HCT116 (cell line): ENCODE results near the gene PDLIM5. TPM values are rescaled to one million over a fixed set of nuclear protein-coding genes. Genes with fewer than 3 reads are reported as not detected.

Experiments
- ATAC-seq: fragments of 200-7000 bp; cut with Tn5 transposase; 2 replicates; pipeline ENCODE4 v1.9.1; 2020; ENCODE audit warnings: mild to moderate bottlenecking, moderate library complexity
- BruUV-seq: library from RNA; stranded (reverse); fragments of 400-500 nt; replicated peaks from 2 replicates; lab custom pipeline; 2021; lab: Mats Ljungman, UMichigan
- CTCF ChIA-PET: fragments of 300-600 bp; sonication (Branson Sonifier 250); formaldehyde crosslinking; loops from one replicate; lab custom pipeline; 2021; ENCODE audit warnings: antibody characterized with exemption; lab: Charles Lee
- POLR2A ChIA-PET: fragments of 300-600, 350-600 bp; sonication (Branson Sonifier 250); formaldehyde crosslinking; loops from one replicate; lab custom pipeline; 2021; ENCODE audit warnings: antibody characterized with exemption; lab: Charles Lee
- RAD21 ChIA-PET, 2 experiments: fragments of 300-600 bp; sonication (Branson Sonifier 250); formaldehyde crosslinking; loops; one replicate each; lab custom pipeline; 2023; ENCODE audit warnings: low total read pairs in 2 of 2; ENCODE audit not compliant: uncharacterized antibody in 2 of 2, unreplicated experiment in 2 of 2, low non-redundant PET in 1 of 2; lab: Charles Lee
- DNase-seq: peaks from one replicate; pipeline ENCODE4 v3.0.0-alpha.2; 2010; ENCODE audit warnings: low read depth, low spot score
- H2AFZ ChIP-seq: fragments of 200-600 bp; shearing (Covaris generic), sonication (generic); 2 replicates; pipeline ENCODE4 v1.6.1; 2017; ENCODE audit warnings: low read depth, mixed run types, mixed read lengths, antibody characterized with exemption, low read length; ENCODE audit not compliant: poor library complexity, severe bottlenecking
- H3K27ac ChIP-seq: 2 replicates; pipeline ENCODE4 v1.5.1; 2012; ENCODE audit warnings: low read depth, low read length
- H3K27me3 ChIP-seq: fragments of 200-600 bp; sonication (generic); 2 replicates; pipeline ENCODE4 v1.6.1; 2016; ENCODE audit warnings: mixed run types, low read length, mixed read lengths; ENCODE audit not compliant: insufficient read depth
- H3K36me3 ChIP-seq, 2 experiments: fragments of 200-500 bp in 1 of 2; fragments of 200-600 bp in 1 of 2; sonication (Bioruptor generic) in 1 of 2; sonication (generic) in 1 of 2; 2 replicates each; pipeline versions ENCODE4 v1.5.1 to v1.6.1; 2014 to 2016; ENCODE audit warnings: low read length in 2 of 2, inconsistent platforms in 1 of 2, mixed read lengths in 1 of 2, mixed run types in 1 of 2; ENCODE audit not compliant: insufficient read depth in 2 of 2, control insufficient read depth in 1 of 2
- H3K4me1 ChIP-seq, 2 experiments: fragments of 200-600 bp in 1 of 2; sonication (generic) in 1 of 2; 2 replicates each; pipeline versions ENCODE4 v1.5.1 to v1.6.1; 2012 to 2017; ENCODE audit warnings: low read length in 2 of 2, inconsistent platforms in 1 of 2, mild to moderate bottlenecking in 1 of 2, mixed read lengths in 1 of 2, mixed run types in 1 of 2, moderate library complexity in 1 of 2; ENCODE audit not compliant: insufficient read depth in 2 of 2, control insufficient read depth in 1 of 2
- H3K4me2 ChIP-seq: fragments of 200-600 bp; sonication (generic); 2 replicates; pipeline ENCODE4 v1.6.1; 2017; ENCODE audit warnings: mixed run types, low read length, mixed read lengths
- H3K4me3 ChIP-seq, 2 experiments: fragments of 200-600 bp in 1 of 2; sonication (generic) in 1 of 2; replicated peaks in 1 of 2; 2 replicates each; pipeline ENCODE4 v1.5.1; 2011 to 2016; ENCODE audit warnings: low read length in 2 of 2, control low read depth in 1 of 2, low read depth in 1 of 2, mild to moderate bottlenecking in 1 of 2, mixed read lengths in 1 of 2, mixed run types in 1 of 2
- H3K79me2 ChIP-seq: fragments of 200-600 bp; sonication (generic); 2 replicates; pipeline ENCODE4 v1.6.1; 2017; ENCODE audit warnings: mild to moderate bottlenecking, mixed run types, low read length, moderate library complexity, mixed read lengths; ENCODE audit not compliant: insufficient read depth
- H3K9ac ChIP-seq: fragments of 200-600 bp; sonication (generic); 2 replicates; pipeline ENCODE4 v1.6.1; 2016; ENCODE audit warnings: low read length, mixed read lengths
- H3K9me2 ChIP-seq: fragments of 200-600 bp; sonication (generic), shearing (Covaris generic); 2 replicates; pipeline ENCODE4 v1.6.1; 2017; ENCODE audit warnings: mixed run types, mild to moderate bottlenecking, moderate library complexity; ENCODE audit not compliant: insufficient read depth
- H3K9me3 ChIP-seq, 2 experiments: fragments of 200-500 bp in 1 of 2; fragments of 200-600 bp in 1 of 2; sonication (Bioruptor generic) in 1 of 2; sonication (generic) in 1 of 2; 2 replicates each; pipeline ENCODE4 v1.6.1; 2014 to 2017; ENCODE audit warnings: low read length in 2 of 2, mixed read lengths in 2 of 2, inconsistent platforms in 1 of 2, low read depth in 1 of 2, mild to moderate bottlenecking in 1 of 2, mixed run types in 1 of 2, moderate library complexity in 1 of 2; ENCODE audit not compliant: control insufficient read depth in 1 of 2, insufficient read depth in 1 of 2
- H4K20me1 ChIP-seq: fragments of 200-600 bp; sonication (generic), shearing (Covaris generic); 2 replicates; pipeline ENCODE4 v1.6.1; 2017; ENCODE audit warnings: mixed run types, mild to moderate bottlenecking, moderate library complexity; ENCODE audit not compliant: insufficient read depth
- EZH2phosphoT487 ChIP-seq: fragments of 200-600 bp; IDR thresholded peaks from 2 replicates; pipeline ENCODE4 v1.6.1; 2018; ENCODE audit warnings: antibody characterized with exemption, borderline replicate concordance
- FOSL1 ChIP-seq: IDR thresholded peaks from 2 replicates; pipeline ENCODE4 v1.6.1; 2012; ENCODE audit warnings: low read depth
- POLR2A ChIP-seq: IDR thresholded peaks from 2 replicates; pipeline ENCODE4 v1.7.0; 2011; ENCODE audit warnings: borderline replicate concordance; ENCODE audit not compliant: insufficient read depth, insufficient read length; ENCODE audit errors: extremely low read depth
- SIN3A ChIP-seq: IDR thresholded peaks from 2 replicates; pipeline ENCODE4 v1.6.1; 2012; ENCODE audit warnings: low read depth
- SP1 ChIP-seq: IDR thresholded peaks from 2 replicates; pipeline ENCODE4 v1.6.1; 2012; ENCODE audit warnings: low read depth
- SRF ChIP-seq: IDR thresholded peaks from 2 replicates; pipeline ENCODE4 v1.6.1; 2012; ENCODE audit warnings: low read depth
- TCF7L2 ChIP-seq: IDR thresholded peaks from 2 replicates; pipeline ENCODE4 v1.7.0; 2011; ENCODE audit warnings: borderline replicate concordance, inconsistent platforms; ENCODE audit not compliant: insufficient read depth, insufficient read length; ENCODE audit errors: extremely low read depth
- YY1 ChIP-seq: IDR thresholded peaks from 2 replicates; pipeline ENCODE4 v1.6.1; 2011; ENCODE audit warnings: low read length, low read depth, moderate library complexity, mild to moderate bottlenecking; ENCODE audit not compliant: insufficient replicate concordance; ENCODE audit errors: extremely low read depth
- ZBTB33 ChIP-seq: IDR thresholded peaks from 2 replicates; pipeline ENCODE4 v1.6.1; 2011; ENCODE audit warnings: mild to moderate bottlenecking, low read length, moderate library complexity; ENCODE audit not compliant: insufficient replicate concordance; ENCODE audit errors: extremely low read depth
- ZNF274 ChIP-seq: fragments of 200-500 bp; sonication (Bioruptor generic); IDR thresholded peaks from 2 replicates; pipeline ENCODE4 v1.6.1; 2014; ENCODE audit warnings: mild to moderate bottlenecking, low read depth, low read length, inconsistent platforms
- intact Hi-C: fragments of 100-400 bp; cut with micrococcal nuclease; formaldehyde crosslinking; loops from 2 replicates; pipeline ENCODE4 v1.10.0; 2022
- total RNA-seq: library from RNA; stranded (reverse); gene quantifications from one replicate; pipeline ENCODE4 v1.2.1, GENCODE V29; 2021; ENCODE audit not compliant: unreplicated experiment
- TF ChIP-seq, protein P1 (sequence below), 3 experiments: fragments of 200-600 bp in 1 of 3; sonication (generic) in 1 of 3; IDR thresholded peaks in 2 of 3; conservative IDR thresholded peaks in 1 of 3; 2 replicates each; pipeline ENCODE4 v1.5.1; 2012 to 2017; ENCODE audit warnings: low read depth in 2 of 3, low read length in 2 of 3, antibody characterized with exemption in 1 of 3, borderline replicate concordance in 1 of 3, control low read depth in 1 of 3, mild to moderate bottlenecking in 1 of 3, mixed read lengths in 1 of 3, mixed run types in 1 of 3, moderate library complexity in 1 of 3; ENCODE audit not compliant: insufficient read depth in 1 of 3
- TF ChIP-seq, protein P2 (sequence below): IDR thresholded peaks from 2 replicates; pipeline ENCODE4 v1.6.1; 2012

Gene PDLIM5
- total RNA-seq, 1 experiment from 2014 or later: 130 TPM

DNA sequence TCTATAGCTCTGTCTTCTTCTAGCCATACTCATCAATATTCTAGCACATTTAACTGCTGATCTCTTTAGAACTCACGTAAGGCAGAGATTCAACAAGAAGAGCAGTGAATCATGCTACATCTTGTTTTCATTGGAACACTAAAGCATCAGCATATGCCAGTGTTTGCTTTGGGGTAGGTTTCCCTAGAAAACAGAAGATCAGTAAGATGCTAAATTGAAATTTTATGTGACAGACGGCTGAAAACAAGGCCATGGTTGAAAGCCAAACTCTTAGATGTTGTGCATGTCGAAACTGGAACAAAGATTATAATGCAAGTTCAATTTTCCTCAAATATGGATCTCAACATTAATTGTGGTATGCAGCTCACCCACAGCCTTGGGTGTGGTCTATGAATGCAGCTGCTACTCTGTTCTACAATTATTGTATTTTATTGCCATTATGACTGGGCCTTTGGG is 107.6 kb downstream of the PDLIM5 start:
- Histone ChIP-seq H3K4me2 (no peak overlapping the region), H3K36me3 (no peaks in the 10 kb centered on the region), H2AFZ (no peak overlapping the region), H3K9ac (no peak overlapping the region), H3K27ac (peak overlapping the region; percentile 18; the same call in 1 of the 2 replicates), H3K9me2 (no peaks in the 10 kb centered on the region; the same call in 1 of the 2 replicates), H3K9me3 (no peaks in the 10 kb centered on the region), H3K27me3 (no peaks in the 10 kb centered on the region), H3K4me1 (peaks cover 35 to 40% of the 10 kb centered on the region in 2 experiments; a peak in 3 of 4 replicates), H4K20me1 (no peaks in the 10 kb centered on the region; the same call in 1 of the 2 replicates), H3K79me2 (peaks cover 22% of the 10 kb centered on the region), H3K4me3 (no peak overlapping the region)
- intact Hi-C loops: no loop called here
- CTCF ChIA-PET: no interaction called here
- ATAC-seq (no peak), DNase-seq (no peak)
- BruUV-seq: no TSS peak
- POLR2A ChIA-PET: no interaction called here
- RAD21 ChIA-PET: no interaction called here
- TF ChIP-seq ZBTB33: no peak
- TF ChIP-seq, protein P1, sequence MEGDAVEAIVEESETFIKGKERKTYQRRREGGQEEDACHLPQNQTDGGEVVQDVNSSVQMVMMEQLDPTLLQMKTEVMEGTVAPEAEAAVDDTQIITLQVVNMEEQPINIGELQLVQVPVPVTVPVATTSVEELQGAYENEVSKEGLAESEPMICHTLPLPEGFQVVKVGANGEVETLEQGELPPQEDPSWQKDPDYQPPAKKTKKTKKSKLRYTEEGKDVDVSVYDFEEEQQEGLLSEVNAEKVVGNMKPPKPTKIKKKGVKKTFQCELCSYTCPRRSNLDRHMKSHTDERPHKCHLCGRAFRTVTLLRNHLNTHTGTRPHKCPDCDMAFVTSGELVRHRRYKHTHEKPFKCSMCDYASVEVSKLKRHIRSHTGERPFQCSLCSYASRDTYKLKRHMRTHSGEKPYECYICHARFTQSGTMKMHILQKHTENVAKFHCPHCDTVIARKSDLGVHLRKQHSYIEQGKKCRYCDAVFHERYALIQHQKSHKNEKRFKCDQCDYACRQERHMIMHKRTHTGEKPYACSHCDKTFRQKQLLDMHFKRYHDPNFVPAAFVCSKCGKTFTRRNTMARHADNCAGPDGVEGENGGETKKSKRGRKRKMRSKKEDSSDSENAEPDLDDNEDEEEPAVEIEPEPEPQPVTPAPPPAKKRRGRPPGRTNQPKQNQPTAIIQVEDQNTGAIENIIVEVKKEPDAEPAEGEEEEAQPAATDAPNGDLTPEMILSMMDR (IDR thresholded peaks at IDR 0.05 in 2 of 3, conservative IDR thresholded peaks at IDR 0.05 in 1 of 3; ENCODE audit: borderline replicate concordance in 1 of 3, insufficient read depth in 1 of 3, low read depth in 2 of 3, low read length in 2 of 3): no peak
- no peak for TF ChIP-seq SP1
- TF ChIP-seq POLR2A: no peak
- no peak for TF ChIP-seq YY1
- no peak for TF ChIP-seq EZH2phosphoT487
- TF ChIP-seq FOSL1: no peak
- TF ChIP-seq, protein P2, sequence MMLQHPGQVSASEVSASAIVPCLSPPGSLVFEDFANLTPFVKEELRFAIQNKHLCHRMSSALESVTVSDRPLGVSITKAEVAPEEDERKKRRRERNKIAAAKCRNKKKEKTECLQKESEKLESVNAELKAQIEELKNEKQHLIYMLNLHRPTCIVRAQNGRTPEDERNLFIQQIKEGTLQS: no peak
- TF ChIP-seq TCF7L2: no peak
- no peak for TF ChIP-seq ZNF274
- no peak for TF ChIP-seq SRF
- no peak for TF ChIP-seq SIN3A
